Measurements from ENCODE around the gene GRIK3.

DNA sequence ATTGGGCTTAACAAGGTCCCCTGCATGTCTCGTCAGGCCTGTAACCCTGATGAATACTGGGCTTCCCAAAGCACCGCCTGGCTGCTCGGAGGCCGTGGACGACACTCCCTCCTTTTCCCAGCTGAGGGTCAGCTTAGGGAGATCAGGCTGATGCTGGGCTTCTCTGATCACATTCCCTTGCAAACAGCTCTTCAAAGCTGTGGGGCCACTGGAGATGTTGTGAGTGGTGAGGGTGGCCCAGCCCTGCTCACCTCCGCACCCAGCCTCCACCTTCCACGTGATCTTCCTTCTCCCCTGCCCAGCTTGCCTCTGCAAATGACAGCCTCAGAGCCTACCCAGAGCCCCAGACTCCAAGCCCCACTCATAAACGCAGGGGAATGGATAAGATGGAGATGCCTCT is 195.4 kb downstream of the GRIK3 start:
- TF ChIP-seq CTCF (IDR thresholded peaks at IDR 0.05; ENCODE audit: poor library complexity) (no peak), EZH2 (IDR thresholded peaks at IDR 0.05; ENCODE audit: borderline replicate concordance) (no peak), EZH2phosphoT487 (IDR thresholded peaks at IDR 0.05; ENCODE audit: low read depth, severe bottlenecking, unreplicated experiment) (no peak)
